HEK293T (cell line): Measurements from ENCODE around the gene HOXC12.

Experiments
- BHLHE40 ChIP-seq: fragments of 450-650 bp; IDR thresholded peaks from 2 replicates; pipeline ENCODE4 v1.6.1; 2016; ENCODE audit warnings: mild to moderate bottlenecking, moderate library complexity, borderline replicate concordance
- CTBP1 ChIP-seq: fragments of 450-650 bp; IDR thresholded peaks from 2 replicates; pipeline ENCODE4 v1.6.1; 2016; ENCODE audit warnings: borderline replicate concordance
- FOXK2 ChIP-seq: fragments of 450-650 bp; IDR thresholded peaks from 2 replicates; pipeline ENCODE4 v1.6.1; 2016; ENCODE audit warnings: mild to moderate bottlenecking
- SP1 ChIP-seq: fragments of 450-650 bp; IDR thresholded peaks from 2 replicates; pipeline ENCODE4 v1.6.1; 2017
- ZNF384 ChIP-seq: fragments of 450-650 bp; IDR thresholded peaks from 2 replicates; pipeline ENCODE4 v1.6.1; 2016

GRCh38 chr12:53963005-53963404 is 8.3 kb downstream of the HOXC12 start:
- TF ChIP-seq CTBP1: no peak
- no peak for TF ChIP-seq ZNF384
- TF ChIP-seq BHLHE40: no peak
- no peak for TF ChIP-seq SP1
- TF ChIP-seq FOXK2: no peak
